Measurements from ENCODE around the gene EFEMP1.
"Not testable (repeated sequence)": the region's sequence is repeated elsewhere in the genome, so short reads cannot be mapped to it uniquely, and the experiment has no call there.

DNA sequence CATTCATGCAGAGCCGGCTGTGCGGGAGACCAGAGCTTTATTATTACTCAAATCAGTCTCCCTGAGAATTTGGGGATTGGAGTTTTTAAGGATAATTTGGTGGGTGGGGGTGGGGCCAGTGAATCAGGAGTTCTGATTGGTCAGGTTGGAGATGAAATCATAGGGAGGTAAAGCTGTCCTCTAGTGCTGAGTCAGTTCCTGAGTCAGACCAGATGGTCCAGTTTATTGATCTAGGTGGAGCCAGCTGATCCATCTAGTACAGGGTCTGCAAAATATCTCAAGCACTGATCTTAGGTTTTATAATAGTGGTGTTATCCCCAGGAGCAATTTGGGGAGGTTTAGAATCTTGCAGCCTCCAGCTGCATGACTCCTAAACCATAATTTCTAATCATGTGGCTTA is 96.2 kb downstream of the EFEMP1 start:
- TF ChIP-seq POLR2A (IDR thresholded peaks at IDR 0.05) = not testable (repeated sequence)
- TF ChIP-seq, protein P1, sequence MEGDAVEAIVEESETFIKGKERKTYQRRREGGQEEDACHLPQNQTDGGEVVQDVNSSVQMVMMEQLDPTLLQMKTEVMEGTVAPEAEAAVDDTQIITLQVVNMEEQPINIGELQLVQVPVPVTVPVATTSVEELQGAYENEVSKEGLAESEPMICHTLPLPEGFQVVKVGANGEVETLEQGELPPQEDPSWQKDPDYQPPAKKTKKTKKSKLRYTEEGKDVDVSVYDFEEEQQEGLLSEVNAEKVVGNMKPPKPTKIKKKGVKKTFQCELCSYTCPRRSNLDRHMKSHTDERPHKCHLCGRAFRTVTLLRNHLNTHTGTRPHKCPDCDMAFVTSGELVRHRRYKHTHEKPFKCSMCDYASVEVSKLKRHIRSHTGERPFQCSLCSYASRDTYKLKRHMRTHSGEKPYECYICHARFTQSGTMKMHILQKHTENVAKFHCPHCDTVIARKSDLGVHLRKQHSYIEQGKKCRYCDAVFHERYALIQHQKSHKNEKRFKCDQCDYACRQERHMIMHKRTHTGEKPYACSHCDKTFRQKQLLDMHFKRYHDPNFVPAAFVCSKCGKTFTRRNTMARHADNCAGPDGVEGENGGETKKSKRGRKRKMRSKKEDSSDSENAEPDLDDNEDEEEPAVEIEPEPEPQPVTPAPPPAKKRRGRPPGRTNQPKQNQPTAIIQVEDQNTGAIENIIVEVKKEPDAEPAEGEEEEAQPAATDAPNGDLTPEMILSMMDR (IDR thresholded peaks at IDR 0.05) = not testable (repeated sequence)
